HG02678 (cell line): ENCODE measurements around the gene UGT2B15.
"Not testable (repeated sequence)": the region's sequence is repeated elsewhere in the genome, so short reads cannot be mapped to it uniquely, and the experiment has no call there.

ENCODE experiments used
- ATAC-seq: cut with Tn5 transposase; IDR thresholded peaks from one replicate; pipeline ENCODE4 v1.9.1; 2021; ENCODE audit warnings: mild to moderate bottlenecking, moderate library complexity; ENCODE audit not compliant: unreplicated experiment

UGT2B15 gene

GRCh38 chr4:68670479-68670939 lies at the start of gene UGT2B15:
TSS of gene UGT2B15 (minus strand) at chr4:68670652. CDS start at chr4:68670618, 34 bp downstream.
- not testable (repeated sequence) for ATAC-seq

GRCh38 chr4:68719075-68719473 lies 48.6 kb upstream of the UGT2B15 start:
- no peak for ATAC-seq

GRCh38 chr4:68718447-68719074 lies 48.1 kb upstream of the UGT2B15 start:
- ATAC-seq = peak; percentile 39

GRCh38 chr4:68717999-68718398 lies 47.5 kb upstream of the UGT2B15 start:
- ATAC-seq = peak; percentile 80

GRCh38 chr4:68714400-68714799 lies 43.9 kb upstream of the UGT2B15 start:
- no peak for ATAC-seq

- no peak for ATAC-seq
These were observed 41.8 kb upstream of the UGT2B15 start for GRCh38 chr4:68712207-68712606.

- no peak for ATAC-seq
These were observed 38.1 kb upstream of the UGT2B15 start for GRCh38 chr4:68708566-68708965.

GRCh38 chr4:68703168-68703567 lies 32.7 kb upstream of the UGT2B15 start:
- not testable (repeated sequence) for ATAC-seq

- no peak for ATAC-seq
These were observed 29.7 kb upstream of the UGT2B15 start for GRCh38 chr4:68700152-68700551.

GRCh38 chr4:68693325-68694075 lies 23.0 kb upstream of the UGT2B15 start:
- ATAC-seq = no peak

GRCh38 chr4:68691186-68691585 lies 20.7 kb upstream of the UGT2B15 start:
- ATAC-seq = no peak

GRCh38 chr4:68683034-68683433 lies 12.6 kb upstream of the UGT2B15 start:
- ATAC-seq = no peak

- ATAC-seq = not testable (repeated sequence)
These were observed 10.8 kb upstream of the UGT2B15 start for GRCh38 chr4:68681298-68681697.

- no peak for ATAC-seq
These were observed 2.7 kb upstream of the UGT2B15 start for GRCh38 chr4:68673143-68673542.

GRCh38 chr4:68671217-68671616 lies 765 bp upstream of the UGT2B15 start:
- ATAC-seq = not testable (repeated sequence)

GRCh38 chr4:68668537-68669163 lies 1.8 kb downstream of the UGT2B15 start:
- not testable (repeated sequence) for ATAC-seq

- not testable (repeated sequence) for ATAC-seq
These were observed 2.9 kb downstream of the UGT2B15 start for GRCh38 chr4:68667551-68667950.

GRCh38 chr4:68664721-68665120 lies 5.7 kb downstream of the UGT2B15 start:
- not testable (repeated sequence) for ATAC-seq

GRCh38 chr4:68662836-68663574 lies 7.4 kb downstream of the UGT2B15 start:
- not testable (repeated sequence) for ATAC-seq

GRCh38 chr4:68658672-68659071 lies 11.8 kb downstream of the UGT2B15 start:
- no peak for ATAC-seq

GRCh38 chr4:68657022-68657594 lies 13.3 kb downstream of the UGT2B15 start:
- ATAC-seq = peak; percentile 69
